GM21619 (cell line): Measurements from ENCODE around the gene OLFM1.
"Not testable (repeated sequence)": the region's sequence is repeated elsewhere in the genome, so short reads cannot be mapped to it uniquely, and the experiment has no call there.

Experiments used
- ATAC-seq: cut with Tn5 transposase; IDR thresholded peaks from one replicate; pipeline ENCODE4 v1.9.1; 2021; ENCODE audit not compliant: unreplicated experiment

Gene OLFM1

DNA sequence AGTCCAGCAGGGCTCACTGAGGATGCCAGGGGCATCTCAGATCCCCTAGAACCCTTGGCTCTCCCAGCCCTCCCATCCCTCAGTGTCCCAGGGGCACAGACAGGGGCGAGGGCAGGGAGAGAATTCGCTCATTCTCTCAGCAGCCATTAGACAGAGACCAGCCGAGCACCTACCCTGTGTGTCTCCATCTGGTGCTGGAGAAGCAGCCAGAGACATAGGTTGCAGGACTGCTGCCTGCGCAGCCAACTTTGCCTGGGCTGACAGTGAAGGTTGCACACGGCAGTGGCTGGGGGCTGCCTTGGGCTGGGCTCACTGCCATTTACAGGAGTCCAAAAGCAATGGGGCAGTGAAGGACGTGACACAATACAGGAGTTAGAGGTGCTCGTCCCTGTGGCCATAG is 60.9 kb downstream of the OLFM1 start:
- ATAC-seq, result no peak

GRCh38 chr9:135149901-135150300 is 62.4 kb downstream of the OLFM1 start:
- not testable (repeated sequence) for ATAC-seq

DNA sequence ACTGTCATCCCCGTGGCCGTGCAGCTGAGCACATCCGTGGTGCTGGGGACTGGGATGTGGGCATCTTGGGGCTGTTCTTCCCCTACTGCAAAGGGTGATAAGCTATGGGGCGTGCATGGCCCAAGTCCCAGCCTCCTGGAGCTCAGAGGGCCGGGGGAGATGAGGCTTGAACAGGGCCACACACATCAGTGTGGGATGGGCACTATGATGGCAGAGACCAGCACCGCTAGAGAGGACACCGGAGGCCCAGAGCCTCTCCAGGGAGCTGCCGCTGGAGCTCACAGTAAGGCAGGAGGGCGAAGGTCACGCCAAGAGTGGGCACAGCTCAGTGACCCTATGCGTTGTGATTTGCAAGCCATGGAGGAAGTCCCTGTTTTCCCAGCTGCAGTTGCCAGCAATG is 63.5 kb downstream of the OLFM1 start:
- no peak for ATAC-seq

DNA sequence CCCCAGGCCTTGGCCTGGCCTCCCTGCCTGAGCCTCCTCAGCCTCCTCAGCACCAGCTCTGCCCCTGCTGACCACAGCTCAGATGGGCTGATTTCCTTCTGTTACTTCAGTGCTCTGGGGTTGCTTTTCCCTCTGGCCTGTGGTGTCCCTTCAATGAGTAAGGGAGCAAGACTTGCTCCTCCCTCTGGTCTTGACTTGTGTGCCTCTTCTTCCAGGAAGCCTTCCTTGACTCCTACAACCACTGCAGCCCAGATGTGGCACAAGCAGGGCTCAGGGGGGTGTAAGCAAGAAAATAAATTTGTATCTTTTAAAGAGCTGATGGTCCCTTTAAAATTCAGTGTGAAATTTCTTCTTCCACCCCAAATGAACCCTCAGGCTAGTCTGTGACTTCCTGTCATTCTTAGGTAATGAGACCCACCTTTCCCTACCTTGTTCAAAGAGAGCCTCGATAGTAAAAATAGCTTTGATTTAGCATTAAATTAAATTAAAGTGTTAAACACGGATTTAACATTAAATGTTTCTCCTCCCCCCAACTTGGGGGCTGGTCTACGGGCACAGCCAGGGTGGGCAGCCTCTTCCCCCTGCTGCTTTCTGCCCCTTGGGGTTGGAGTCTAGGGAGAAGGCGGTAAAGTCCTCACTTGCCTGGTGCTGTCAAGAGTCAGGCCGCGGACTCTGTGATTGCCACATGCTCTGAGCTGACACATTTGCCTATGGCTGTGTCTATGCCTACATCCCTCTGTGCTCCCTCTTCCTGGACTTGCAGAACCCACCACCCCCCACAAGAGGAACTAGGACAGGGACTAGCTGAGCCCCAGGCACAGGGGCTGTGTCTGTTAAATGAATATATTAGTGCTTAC is 64.5 kb downstream of the OLFM1 start:
- no peak for ATAC-seq

DNA sequence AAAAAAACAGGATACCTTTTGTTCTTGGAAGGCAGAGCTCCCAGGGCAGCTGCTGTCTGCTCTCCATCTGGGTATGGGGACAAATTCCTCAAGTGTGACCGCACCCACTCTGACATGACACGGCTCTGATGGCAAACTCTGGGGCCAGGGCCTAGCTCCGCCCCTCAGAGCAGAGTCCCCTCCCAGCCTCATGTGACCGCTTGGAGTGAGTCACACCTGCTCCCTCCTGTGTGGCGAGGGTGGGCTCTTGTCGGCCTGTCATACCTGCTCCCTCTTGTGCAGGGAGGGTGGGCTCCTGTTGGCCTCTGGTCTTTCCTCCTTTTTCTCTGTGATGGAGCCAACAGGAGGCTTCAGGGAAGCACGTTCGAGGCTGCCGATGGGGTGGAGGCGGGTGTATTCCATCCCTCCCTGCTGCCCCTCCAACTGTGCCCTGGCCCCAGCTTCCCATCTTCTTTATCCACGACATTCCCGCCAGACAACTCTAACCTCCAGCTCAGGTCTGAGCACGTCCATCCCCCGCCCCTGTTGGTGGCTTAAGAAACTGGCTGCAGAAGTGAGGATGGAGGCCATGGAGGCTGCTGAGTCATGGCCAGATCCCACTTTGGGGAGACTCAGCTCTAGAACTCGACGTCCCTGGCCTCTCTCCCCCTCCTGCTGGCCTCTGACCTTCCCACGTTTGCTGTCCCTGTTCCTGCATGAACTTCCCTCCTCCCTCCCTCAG is 65.3 kb downstream of the OLFM1 start:
- no peak for ATAC-seq

- no peak for ATAC-seq
Observed at GRCh38 chr9:135154050-135154615, 66.7 kb downstream of the OLFM1 start.

DNA sequence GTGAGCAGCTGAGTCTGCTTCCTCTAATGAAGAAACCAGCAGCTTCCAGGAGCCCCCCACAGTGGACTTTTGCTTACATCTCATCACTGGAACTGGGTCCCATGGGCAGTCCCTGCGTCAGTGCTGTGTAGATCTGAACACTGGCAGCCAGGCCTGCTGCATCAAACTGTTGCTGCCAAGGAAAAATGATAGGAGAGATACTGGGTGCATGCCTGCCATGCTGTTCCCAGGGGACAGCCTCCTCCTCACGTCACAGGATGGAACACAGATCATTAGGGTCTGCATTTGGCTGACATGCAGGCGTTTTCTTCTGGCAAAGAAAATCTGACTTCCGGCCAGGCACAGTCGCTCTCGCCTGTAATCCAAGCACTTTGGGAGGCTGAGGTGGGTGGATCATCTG is 67.9 kb downstream of the OLFM1 start:
- no peak for ATAC-seq

- no peak for ATAC-seq
Observed at GRCh38 chr9:135156525-135157510, 69.3 kb downstream of the OLFM1 start.

DNA sequence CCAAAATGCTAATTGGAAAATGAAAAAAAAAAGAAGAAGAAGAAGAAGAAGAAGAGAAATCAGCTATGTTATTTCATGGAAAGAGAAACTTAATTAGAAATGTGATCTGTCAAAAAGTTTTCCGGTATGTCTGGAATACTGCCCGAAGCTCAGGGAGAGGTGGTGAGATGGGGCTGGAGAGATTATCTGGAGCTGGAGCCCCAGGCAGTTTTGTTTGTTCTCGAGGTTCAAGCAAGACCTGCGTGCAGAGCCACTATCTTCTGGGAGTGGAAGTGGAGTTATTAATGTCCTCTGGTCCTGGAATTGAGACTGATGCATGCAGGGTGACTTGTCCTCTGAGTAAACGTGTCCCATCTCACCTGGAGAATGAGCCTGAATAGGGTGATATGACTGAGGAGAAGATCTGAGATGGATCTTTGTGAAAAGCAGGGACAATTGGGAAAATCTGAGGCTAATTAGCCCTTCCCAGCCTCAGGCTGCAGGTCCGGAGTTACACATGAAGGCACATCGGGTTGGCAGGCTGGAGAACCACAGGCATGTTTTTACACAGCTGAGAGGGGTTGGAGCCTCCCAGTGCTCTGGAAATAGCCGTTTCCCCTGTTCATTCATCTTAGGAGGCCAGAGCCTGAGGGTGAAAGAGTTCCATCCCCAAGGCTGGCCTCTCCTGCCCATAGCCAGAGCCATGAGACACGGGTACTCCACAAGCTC is 70.5 kb downstream of the OLFM1 start:
- ATAC-seq, result no peak

DNA sequence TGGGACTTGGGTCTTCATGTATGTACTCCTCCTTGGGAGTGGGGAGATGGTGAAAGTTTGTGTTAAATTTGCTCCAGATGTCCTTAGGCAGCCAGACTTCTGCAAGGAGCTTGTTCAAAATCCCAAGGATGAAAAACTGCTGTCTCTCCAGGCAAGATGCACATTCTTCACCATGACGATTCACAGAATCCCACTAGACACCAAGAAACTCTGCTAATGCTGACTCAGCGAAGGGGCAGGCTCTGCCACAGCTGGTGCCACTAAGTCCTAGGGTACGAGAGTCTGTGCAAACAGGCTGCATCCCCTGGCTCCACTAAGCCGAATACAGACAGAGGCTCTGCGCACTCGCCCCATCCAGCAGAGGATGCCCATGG is 71.1 kb downstream of the OLFM1 start:
- no peak for ATAC-seq

- ATAC-seq, result no peak
Observed at GRCh38 chr9:135159801-135160200, 72.3 kb downstream of the OLFM1 start.

GRCh38 chr9:135160862-135161261 is 73.4 kb downstream of the OLFM1 start:
- ATAC-seq, result no peak

GRCh38 chr9:135162599-135162998 is 75.1 kb downstream of the OLFM1 start:
- not testable (repeated sequence) for ATAC-seq

DNA sequence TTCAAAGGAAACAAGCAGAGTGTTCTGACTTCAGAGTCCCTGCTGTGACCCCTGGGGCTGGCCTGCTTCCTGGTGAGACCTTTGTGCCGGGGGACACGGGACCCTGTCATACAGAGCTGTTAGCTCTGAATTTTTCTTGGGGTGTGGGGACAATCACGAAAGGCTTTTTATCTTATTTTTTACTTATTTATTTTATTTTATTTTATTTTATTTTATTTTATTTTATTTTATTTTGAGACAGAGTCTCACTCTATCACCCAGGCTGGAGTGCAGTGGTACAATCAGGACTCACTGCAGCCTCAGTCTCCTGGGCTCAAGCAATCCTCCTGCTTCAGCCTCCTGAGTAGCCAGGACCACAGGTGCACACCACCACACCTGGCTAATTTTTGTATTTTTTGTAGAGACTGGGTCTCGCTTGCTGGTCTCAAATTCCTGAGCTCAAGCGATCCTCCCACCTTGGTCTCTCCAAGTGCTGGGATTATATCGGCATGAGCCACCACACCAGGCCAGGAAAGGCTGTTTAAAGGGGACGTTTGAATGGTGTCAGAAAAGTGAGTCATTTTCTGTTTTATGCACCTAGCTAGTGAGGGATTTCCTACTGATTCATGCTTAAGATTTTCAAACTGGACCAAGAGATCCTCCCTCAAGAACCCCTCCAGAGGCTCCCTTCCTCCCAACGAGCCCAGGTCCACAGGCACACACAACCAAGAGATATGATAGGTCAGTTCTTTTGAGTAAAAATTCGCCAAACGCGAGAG is 75.7 kb downstream of the OLFM1 start:
- no peak for ATAC-seq

DNA sequence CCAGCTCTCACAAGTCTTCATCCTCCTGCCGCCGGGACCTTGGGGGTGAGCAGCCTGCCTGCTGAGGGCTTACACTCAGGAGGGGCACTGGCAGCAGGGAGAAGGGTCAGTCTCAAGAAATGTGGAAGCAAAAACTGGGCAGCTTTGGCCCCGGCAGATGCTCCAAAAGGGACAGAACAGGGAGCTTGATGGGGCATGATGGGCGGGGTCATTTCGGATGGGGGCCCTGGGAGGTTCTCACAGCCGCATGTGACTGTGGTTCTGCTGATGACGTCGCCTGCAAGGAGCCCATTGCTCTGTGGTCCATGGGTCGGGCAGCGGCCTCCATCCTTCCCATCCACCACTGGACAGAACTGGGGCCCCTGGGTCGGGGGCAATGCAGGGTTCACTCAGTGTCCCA is 76.6 kb downstream of the OLFM1 start:
- no peak for ATAC-seq

DNA sequence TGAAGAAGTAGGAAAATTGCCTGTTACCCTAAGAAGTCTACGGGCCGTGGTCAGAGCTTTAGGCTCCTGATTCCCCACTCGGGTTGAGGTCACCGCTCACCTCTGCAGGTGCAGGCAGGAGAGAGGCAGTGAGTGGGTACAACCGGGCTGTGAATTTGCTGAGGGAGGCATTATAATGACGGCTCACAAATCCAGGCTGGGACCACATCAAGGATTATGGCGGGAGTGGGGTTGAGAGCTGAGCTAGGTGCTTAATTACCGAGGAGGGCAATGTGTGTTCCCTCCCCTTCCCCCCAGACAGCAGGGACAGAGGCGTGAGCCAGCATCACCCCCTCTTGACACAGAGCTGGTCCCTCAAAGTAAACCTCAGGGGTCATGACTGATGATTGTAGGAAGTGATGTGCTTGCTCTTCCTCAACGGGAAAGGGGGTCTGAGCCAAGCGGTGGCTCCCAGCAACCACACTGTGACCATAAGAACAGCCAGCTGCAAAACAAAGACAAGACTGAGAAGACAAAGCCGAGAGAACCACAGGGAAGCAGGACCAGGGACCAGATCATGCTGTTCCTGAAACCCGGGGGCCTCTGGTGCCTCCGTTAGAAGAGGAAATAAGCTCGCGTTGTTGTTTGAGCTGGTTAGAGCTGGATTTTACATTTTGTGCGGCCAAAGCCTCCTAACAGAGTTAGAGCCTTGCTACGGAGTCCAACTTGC is 77.7 kb downstream of the OLFM1 start:
- no peak for ATAC-seq

GRCh38 chr9:135165756-135166519 is 78.5 kb downstream of the OLFM1 start:
- ATAC-seq, result no peak

DNA sequence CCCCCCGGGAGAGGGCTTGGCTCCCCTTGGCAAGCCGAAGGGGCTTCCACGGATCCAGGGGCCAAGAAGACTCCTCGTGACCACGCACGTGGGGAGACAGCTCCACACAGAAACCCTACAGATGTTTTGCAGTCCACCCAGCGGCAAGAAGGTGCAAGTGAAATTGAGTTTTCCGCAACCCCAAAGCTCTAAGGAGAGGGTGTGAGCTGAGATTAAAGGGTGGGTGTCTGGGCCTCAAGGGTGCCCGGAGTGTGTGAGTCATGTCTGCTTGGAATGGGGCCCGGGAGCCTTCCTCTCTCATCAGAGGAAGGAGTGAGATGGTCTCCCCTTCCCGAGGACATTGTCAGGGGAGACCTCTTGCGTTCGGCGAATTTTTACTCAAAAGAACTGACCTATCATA is 79.1 kb downstream of the OLFM1 start:
- no peak for ATAC-seq
